Measurements from ENCODE around the gene ZNF700.
"Not testable (repeated sequence)": the region's sequence is repeated elsewhere in the genome, so short reads cannot be mapped to it uniquely, and the experiment has no call there.

The ZNF700 gene

GRCh38 chr19:11941361-11941887 lies 16.5 kb downstream of the ZNF700 start:
- H3K79me2 ChIP-seq (ENCODE audit: control insufficient read depth, insufficient read depth, low read length), result not testable (repeated sequence)

GRCh38 chr19:11942008-11942842 lies 17.3 kb downstream of the ZNF700 start:
- DNase-seq, result no peak
- Histone ChIP-seq H3K27ac (ENCODE audit: low read depth, low read length) (no peak overlapping the region), H3K4me2 (ENCODE audit: low read length) (no peak overlapping the region), H3K79me2 (ENCODE audit: control insufficient read depth, insufficient read depth, low read length) (peaks cover 2% of the 10 kb centered on the region), H4K8ac (ENCODE audit: low read depth, low read length) (no peak overlapping the region), H3K18ac (ENCODE audit: low read length) (no peak overlapping the region), H2AK5ac (ENCODE audit: low read length) (no peak overlapping the region), H2BK15ac (replicated peaks; ENCODE audit: low read depth) (no peak overlapping the region), H3K79me1 (ENCODE audit: low read length) (peaks cover 2% of the 10 kb centered on the region), H3K4me1 (ENCODE audit: control insufficient read depth, low read depth, low read length) (no peaks in the 10 kb centered on the region), H3K23ac (ENCODE audit: low read length) (no peak overlapping the region), H2BK120ac (ENCODE audit: low read depth, low read length) (no peak overlapping the region), H3K36me3 (ENCODE audit: control insufficient read depth, insufficient read depth, low read length) (no peaks in the 10 kb centered on the region), H3K4me3 (ENCODE audit: low read length) (no peak overlapping the region), H4K5ac (ENCODE audit: low read length) (no peak overlapping the region), H3K9ac (ENCODE audit: low read length) (no peak overlapping the region), H3K27me3 (ENCODE audit: insufficient read depth, low read length, poor library complexity) (no peaks in the 10 kb centered on the region), H3K4ac (ENCODE audit: low read depth, low read length) (no peak overlapping the region), H2BK5ac (ENCODE audit: low read length) (no peak overlapping the region), H3K56ac (ENCODE audit: low read length) (no peak overlapping the region)
- no CpG with 5 or more reads among the region's 10 CpGs for WGBS (ENCODE audit: extremely low coverage, insufficient coverage, low lambda C conversion rate)

More at GRCh38 chr19:11941361-11941887, 16.5 kb downstream of the ZNF700 start:
- DNase-seq; H3K79me1 ChIP-seq (ENCODE audit: low read length); H4K8ac ChIP-seq (ENCODE audit: low read depth, low read length); H3K4me2 ChIP-seq (ENCODE audit: low read length); H3K18ac ChIP-seq (ENCODE audit: low read length); H2BK5ac ChIP-seq (ENCODE audit: low read length); H2BK15ac ChIP-seq (replicated peaks; ENCODE audit: low read depth); H3K23ac ChIP-seq (ENCODE audit: low read length); H3K4me3 ChIP-seq (ENCODE audit: low read length); H3K4me1 ChIP-seq (ENCODE audit: control insufficient read depth, low read depth, low read length); H3K27ac ChIP-seq (ENCODE audit: low read depth, low read length); H2BK120ac ChIP-seq (ENCODE audit: low read depth, low read length); H3K36me3 ChIP-seq (ENCODE audit: control insufficient read depth, insufficient read depth, low read length); H4K5ac ChIP-seq (ENCODE audit: low read length); H3K56ac ChIP-seq (ENCODE audit: low read length); H3K27me3 ChIP-seq (ENCODE audit: insufficient read depth, low read length, poor library complexity); H2AK5ac ChIP-seq (ENCODE audit: low read length); H3K4ac ChIP-seq (ENCODE audit: low read depth, low read length); H3K9ac ChIP-seq (ENCODE audit: low read length): not testable (repeated sequence)
- WGBS (ENCODE audit: extremely low coverage, insufficient coverage, low lambda C conversion rate), result no CpG with 5 or more reads among the region's 29 CpGs

GRCh38 chr19:11942843-11943108 lies 17.9 kb downstream of the ZNF700 start:
- Histone ChIP-seq H3K36me3 (ENCODE audit: control insufficient read depth, insufficient read depth, low read length) (peaks cover 1% of the 10 kb centered on the region), H3K79me2 (ENCODE audit: control insufficient read depth, insufficient read depth, low read length) (peaks cover 2% of the 10 kb centered on the region), H3K4me2 (ENCODE audit: low read length) (no peak overlapping the region), H3K56ac (ENCODE audit: low read length) (no peak overlapping the region), H3K4me1 (ENCODE audit: control insufficient read depth, low read depth, low read length) (no peaks in the 10 kb centered on the region), H3K79me1 (ENCODE audit: low read length) (peaks cover 2% of the 10 kb centered on the region), H3K4ac (ENCODE audit: low read depth, low read length) (no peak overlapping the region), H3K9ac (ENCODE audit: low read length) (no peak overlapping the region), H2BK5ac (ENCODE audit: low read length) (no peak overlapping the region), H2BK120ac (ENCODE audit: low read depth, low read length) (no peak overlapping the region), H3K23ac (ENCODE audit: low read length) (no peak overlapping the region), H3K4me3 (ENCODE audit: low read length) (no peak overlapping the region), H4K5ac (ENCODE audit: low read length) (no peak overlapping the region), H2BK15ac (replicated peaks; ENCODE audit: low read depth) (no peak overlapping the region), H4K8ac (ENCODE audit: low read depth, low read length) (no peak overlapping the region), H3K18ac (ENCODE audit: low read length) (no peak overlapping the region), H3K27me3 (ENCODE audit: insufficient read depth, low read length, poor library complexity) (no peaks in the 10 kb centered on the region), H2AK5ac (ENCODE audit: low read length) (no peak overlapping the region), H3K27ac (ENCODE audit: low read depth, low read length) (no peak overlapping the region)
- DNase-seq, result peak; percentile 29

GRCh38 chr19:11944656-11945055 lies 19.7 kb downstream of the ZNF700 start:
- H2BK5ac ChIP-seq (ENCODE audit: low read length), result no peak overlapping the region
- no peak overlapping the region for H4K5ac ChIP-seq (ENCODE audit: low read length)
- H3K27me3 ChIP-seq (ENCODE audit: insufficient read depth, low read length, poor library complexity), result no peaks in the 10 kb centered on the region
- H4K8ac ChIP-seq (ENCODE audit: low read depth, low read length), result no peak overlapping the region
- WGBS (ENCODE audit: extremely low coverage, insufficient coverage, low lambda C conversion rate), result no CpG with 5 or more reads among the region's 4 CpGs
- H3K4me3 ChIP-seq (ENCODE audit: low read length), result no peak overlapping the region
- H3K27ac ChIP-seq (ENCODE audit: low read depth, low read length), result no peak overlapping the region
- peaks cover 2% of the 10 kb centered on the region for H3K79me1 ChIP-seq (ENCODE audit: low read length)
- H3K56ac ChIP-seq (ENCODE audit: low read length), result no peak overlapping the region
- H3K18ac ChIP-seq (ENCODE audit: low read length), result no peak overlapping the region
- no peaks in the 10 kb centered on the region for H3K79me2 ChIP-seq (ENCODE audit: control insufficient read depth, insufficient read depth, low read length)
- no peak overlapping the region for H2AK5ac ChIP-seq (ENCODE audit: low read length)
- H2BK120ac ChIP-seq (ENCODE audit: low read depth, low read length), result no peak overlapping the region
- no peak for DNase-seq
- H3K4me1 ChIP-seq (ENCODE audit: control insufficient read depth, low read depth, low read length), result no peaks in the 10 kb centered on the region
- H3K9ac ChIP-seq (ENCODE audit: low read length), result no peak overlapping the region
- H3K4me2 ChIP-seq (ENCODE audit: low read length), result no peak overlapping the region
- no peak overlapping the region for H3K4ac ChIP-seq (ENCODE audit: low read depth, low read length)
- H3K23ac ChIP-seq (ENCODE audit: low read length), result no peak overlapping the region
- peaks cover 12% of the 10 kb centered on the region for H3K36me3 ChIP-seq (ENCODE audit: control insufficient read depth, insufficient read depth, low read length)
- H2BK15ac ChIP-seq (replicated peaks; ENCODE audit: low read depth), result no peak overlapping the region

GRCh38 chr19:11948646-11949045 lies 23.7 kb downstream of the ZNF700 start:
- no peak overlapping the region for H2AK5ac ChIP-seq (ENCODE audit: low read length)
- H3K4me1 ChIP-seq (ENCODE audit: control insufficient read depth, low read depth, low read length), result no peaks in the 10 kb centered on the region
- H3K4me3 ChIP-seq (ENCODE audit: low read length), result peak overlapping the region; percentile 34
- H3K36me3 ChIP-seq (ENCODE audit: control insufficient read depth, insufficient read depth, low read length), result peaks cover 17% of the 10 kb centered on the region
- no peak overlapping the region for H3K27ac ChIP-seq (ENCODE audit: low read depth, low read length)
- H3K4ac ChIP-seq (ENCODE audit: low read depth, low read length), result no peak overlapping the region
- no peak overlapping the region for H3K4me2 ChIP-seq (ENCODE audit: low read length)
- no peak overlapping the region for H3K18ac ChIP-seq (ENCODE audit: low read length)
- no peak overlapping the region for H4K8ac ChIP-seq (ENCODE audit: low read depth, low read length)
- H3K56ac ChIP-seq (ENCODE audit: low read length), result no peak overlapping the region
- no CpG with 5 or more reads among the region's 3 CpGs for WGBS (ENCODE audit: extremely low coverage, insufficient coverage, low lambda C conversion rate)
- H3K27me3 ChIP-seq (ENCODE audit: insufficient read depth, low read length, poor library complexity), result no peaks in the 10 kb centered on the region
- no peak overlapping the region for H2BK15ac ChIP-seq (replicated peaks; ENCODE audit: low read depth)
- H2BK5ac ChIP-seq (ENCODE audit: low read length), result no peak overlapping the region
- no peaks in the 10 kb centered on the region for H3K79me2 ChIP-seq (ENCODE audit: control insufficient read depth, insufficient read depth, low read length)
- H3K23ac ChIP-seq (ENCODE audit: low read length), result no peak overlapping the region
- no peak overlapping the region for H4K5ac ChIP-seq (ENCODE audit: low read length)
- peaks cover 2% of the 10 kb centered on the region for H3K79me1 ChIP-seq (ENCODE audit: low read length)
- H3K9ac ChIP-seq (ENCODE audit: low read length), result no peak overlapping the region
- no peak for DNase-seq
- no peak overlapping the region for H2BK120ac ChIP-seq (ENCODE audit: low read depth, low read length)

- Histone ChIP-seq H3K56ac (ENCODE audit: low read length) (no peak overlapping the region), H2AK5ac (ENCODE audit: low read length) (no peak overlapping the region), H3K27ac (ENCODE audit: low read depth, low read length) (no peak overlapping the region), H2BK5ac (ENCODE audit: low read length) (no peak overlapping the region), H2BK15ac (replicated peaks; ENCODE audit: low read depth) (no peak overlapping the region), H3K9ac (ENCODE audit: low read length) (no peak overlapping the region), H3K36me3 (ENCODE audit: control insufficient read depth, insufficient read depth, low read length) (peaks cover 17% of the 10 kb centered on the region), H3K4me3 (ENCODE audit: low read length) (peak overlapping the region; percentile 32), H3K79me1 (ENCODE audit: low read length) (no peaks in the 10 kb centered on the region), H2BK120ac (ENCODE audit: low read depth, low read length) (no peak overlapping the region), H3K4me1 (ENCODE audit: control insufficient read depth, low read depth, low read length) (no peaks in the 10 kb centered on the region), H4K5ac (ENCODE audit: low read length) (no peak overlapping the region), H3K79me2 (ENCODE audit: control insufficient read depth, insufficient read depth, low read length) (no peaks in the 10 kb centered on the region), H4K8ac (ENCODE audit: low read depth, low read length) (no peak overlapping the region), H3K27me3 (ENCODE audit: insufficient read depth, low read length, poor library complexity) (no peaks in the 10 kb centered on the region), H3K18ac (ENCODE audit: low read length) (no peak overlapping the region), H3K4me2 (ENCODE audit: low read length) (no peak overlapping the region), H3K23ac (ENCODE audit: low read length) (no peak overlapping the region), H3K4ac (ENCODE audit: low read depth, low read length) (no peak overlapping the region)
- peak; percentile 48 for DNase-seq
- WGBS (ENCODE audit: extremely low coverage, insufficient coverage, low lambda C conversion rate), result no CpG with 5 or more reads among the region's 4 CpGs
Measured at GRCh38 chr19:11949201-11949600, 24.3 kb downstream of the ZNF700 start.
